HTERT RPE-1 (cell line): ENCODE results near the gene PRUNE1.

ENCODE experiments used
- in situ Hi-C: fragments of 300-500 bp; cut with MboI; formaldehyde crosslinking; loops from 4 replicates; pipeline ENCODE4 v1.14.3; 2020; ENCODE audit warnings: low sequenced_read_pairs

The PRUNE1 gene

GRCh38 chr1:151049458-151049857, 41.2 kb downstream of the PRUNE1 start:
- in situ Hi-C loops: no loop called here

- in situ Hi-C loops: no loop called here
Observed at GRCh38 chr1:151050051-151050688, 41.9 kb downstream of the PRUNE1 start.

GRCh38 chr1:151051356-151052009, 43.2 kb downstream of the PRUNE1 start:
- in situ Hi-C loops: no loop called here

GRCh38 chr1:151054971-151055547, 46.8 kb downstream of the PRUNE1 start:
- in situ Hi-C loops: no loop called here

- in situ Hi-C loops: no loop called here
Observed at GRCh38 chr1:151055581-151055980, 47.3 kb downstream of the PRUNE1 start.

GRCh38 chr1:151056149-151056548, 47.9 kb downstream of the PRUNE1 start:
- in situ Hi-C loops: no loop called here

GRCh38 chr1:151058692-151059091, 50.4 kb downstream of the PRUNE1 start:
- in situ Hi-C loops: no loop called here

GRCh38 chr1:151059109-151060006, 51.1 kb downstream of the PRUNE1 start, which contains the start of gene CDC42SE1:
Gene CDC42SE1 (minus strand): TSS chr1:151059622. CDS start chr1:151055730, 3,892 bp downstream.
- in situ Hi-C loops: no loop called here

GRCh38 chr1:151060007-151060656, 51.9 kb downstream of the PRUNE1 start, which contains the start of gene MLLT11:
Gene MLLT11 (plus strand): TSS chr1:151060397. CDS start chr1:151067225, 6,828 bp downstream.
- in situ Hi-C loops: no loop called here

GRCh38 chr1:151060657-151061421, 52.6 kb downstream of the PRUNE1 start:
- in situ Hi-C loops: no loop called here

- in situ Hi-C loops: no loop called here
Observed at GRCh38 chr1:151061704-151062103, 53.5 kb downstream of the PRUNE1 start.

GRCh38 chr1:151062741-151063371, 54.6 kb downstream of the PRUNE1 start:
- in situ Hi-C loops: no loop called here

- in situ Hi-C loops: no loop called here
Observed at GRCh38 chr1:151065089-151065645, 56.9 kb downstream of the PRUNE1 start.

GRCh38 chr1:151067185-151067584, 58.9 kb downstream of the PRUNE1 start:
- in situ Hi-C loops: no loop called here

GRCh38 chr1:151069103-151069486, 60.8 kb downstream of the PRUNE1 start:
- in situ Hi-C loops: no loop called here

- in situ Hi-C loops: no loop called here
Observed at GRCh38 chr1:151070474-151071276, 62.4 kb downstream of the PRUNE1 start, which contains the start of gene GABPB2. Gene GABPB2 (plus strand): TSS chr1:151070761. CDS start chr1:151088190, 17,429 bp downstream.

- in situ Hi-C loops: no loop called here
Observed at GRCh38 chr1:151072224-151072623, 64.0 kb downstream of the PRUNE1 start.
